ENCODE data around the gene JUNB. TPM values are rescaled to one million over a fixed set of nuclear protein-coding genes. Genes with fewer than 3 reads are reported as not detected.

Gene JUNB
- total RNA-seq, 3 donors from 2014 or later = 170 to 191 (median 191) TPM

DNA sequence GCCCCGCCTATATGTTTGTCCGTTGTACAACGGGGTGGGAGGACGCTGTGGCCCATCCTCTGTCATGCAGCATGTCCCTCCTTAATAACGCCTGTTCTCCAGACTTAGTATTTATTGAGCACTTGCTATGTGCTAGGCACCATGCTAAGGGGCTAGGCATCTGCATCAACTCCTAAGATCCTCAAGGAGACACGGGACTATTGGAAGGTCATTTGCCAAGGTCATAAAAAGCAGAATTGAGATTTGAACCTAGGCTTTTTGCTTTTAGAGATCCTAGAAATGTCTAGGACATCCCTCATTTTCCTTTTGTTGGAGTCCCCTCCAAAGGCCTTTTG is 45.2 kb downstream of the JUNB start:
- intact Hi-C loops (cut with DNase I, micrococcal nuclease) = no loop called here
- DNase-seq = no peak
- Histone ChIP-seq H3K4me3 (no peak overlapping the region), H3K4me1 (ENCODE audit: low read depth) (peaks cover 16% of the 10 kb centered on the region), H3K36me3 (ENCODE audit: low read depth) (no peaks in the 10 kb centered on the region), H3K9me3 (no peaks in the 10 kb centered on the region)
- no peak for ATAC-seq
- TF ChIP-seq, protein P1, sequence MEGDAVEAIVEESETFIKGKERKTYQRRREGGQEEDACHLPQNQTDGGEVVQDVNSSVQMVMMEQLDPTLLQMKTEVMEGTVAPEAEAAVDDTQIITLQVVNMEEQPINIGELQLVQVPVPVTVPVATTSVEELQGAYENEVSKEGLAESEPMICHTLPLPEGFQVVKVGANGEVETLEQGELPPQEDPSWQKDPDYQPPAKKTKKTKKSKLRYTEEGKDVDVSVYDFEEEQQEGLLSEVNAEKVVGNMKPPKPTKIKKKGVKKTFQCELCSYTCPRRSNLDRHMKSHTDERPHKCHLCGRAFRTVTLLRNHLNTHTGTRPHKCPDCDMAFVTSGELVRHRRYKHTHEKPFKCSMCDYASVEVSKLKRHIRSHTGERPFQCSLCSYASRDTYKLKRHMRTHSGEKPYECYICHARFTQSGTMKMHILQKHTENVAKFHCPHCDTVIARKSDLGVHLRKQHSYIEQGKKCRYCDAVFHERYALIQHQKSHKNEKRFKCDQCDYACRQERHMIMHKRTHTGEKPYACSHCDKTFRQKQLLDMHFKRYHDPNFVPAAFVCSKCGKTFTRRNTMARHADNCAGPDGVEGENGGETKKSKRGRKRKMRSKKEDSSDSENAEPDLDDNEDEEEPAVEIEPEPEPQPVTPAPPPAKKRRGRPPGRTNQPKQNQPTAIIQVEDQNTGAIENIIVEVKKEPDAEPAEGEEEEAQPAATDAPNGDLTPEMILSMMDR (IDR thresholded peaks at IDR 0.05) = no peak

DNA sequence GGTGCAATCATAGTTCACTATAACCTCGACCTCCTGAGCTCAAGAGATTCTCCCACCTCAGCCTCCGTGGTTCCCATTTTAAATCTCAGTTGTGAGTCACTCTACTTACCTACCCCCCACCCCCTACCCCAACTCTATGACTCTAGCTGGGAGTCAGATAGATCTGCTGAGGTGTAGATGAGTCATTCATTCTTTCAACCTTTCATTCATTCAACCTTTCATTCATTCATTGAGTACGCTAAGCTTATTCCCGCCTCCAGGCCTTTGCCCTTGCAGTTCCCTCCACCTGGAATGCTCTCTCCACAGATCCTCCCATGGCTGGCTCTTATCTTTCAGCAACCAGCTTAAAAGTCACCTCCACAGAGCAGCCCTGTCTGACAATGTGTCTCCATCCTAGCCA is 45.9 kb downstream of the JUNB start:
- intact Hi-C loops (cut with DNase I, micrococcal nuclease) = no loop called here
- Histone ChIP-seq H3K36me3 (ENCODE audit: low read depth) (no peaks in the 10 kb centered on the region), H3K4me1 (ENCODE audit: low read depth) (peaks cover 16% of the 10 kb centered on the region), H3K9me3 (no peaks in the 10 kb centered on the region), H3K4me3 (no peak overlapping the region)
- TF ChIP-seq, protein P1 (IDR thresholded peaks at IDR 0.05) = no peak
- ATAC-seq (no peak), DNase-seq (no peak)

DNA sequence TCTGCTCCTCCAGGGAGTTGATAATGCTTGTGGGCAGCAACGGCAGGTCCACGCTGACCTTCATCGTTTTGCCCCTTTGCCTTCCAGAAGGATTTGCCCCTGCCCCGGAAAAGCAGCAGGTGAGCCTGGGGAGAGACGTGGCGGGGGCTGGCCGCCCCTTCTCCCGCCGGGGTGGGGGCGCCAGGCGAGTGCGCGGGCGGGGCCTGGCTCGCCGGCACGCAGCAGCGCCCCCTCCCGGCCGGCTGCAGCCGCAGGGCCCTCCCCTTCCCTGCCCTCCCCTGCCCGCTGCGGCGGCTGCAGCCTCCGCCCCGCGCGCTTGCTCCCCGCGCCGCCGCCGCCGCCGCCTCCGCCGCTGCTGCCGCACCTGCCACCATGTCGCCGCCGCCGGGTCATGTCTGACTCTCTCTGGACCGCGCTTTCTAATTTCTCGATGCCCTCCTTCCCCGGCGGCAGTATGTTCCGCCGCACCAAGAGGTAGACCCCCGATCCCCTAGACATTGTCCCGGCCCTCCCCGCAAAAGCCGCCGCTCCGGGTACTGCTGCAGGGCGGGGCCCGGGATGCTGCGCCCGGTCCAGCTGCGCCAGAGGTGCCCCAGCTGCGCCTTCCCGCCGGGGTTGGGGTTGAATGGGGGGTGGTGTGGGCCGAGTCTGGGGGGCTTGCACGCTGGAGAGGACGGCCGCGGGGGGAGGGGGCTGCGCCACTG is 47.0 kb downstream of the JUNB start, which contains the start of gene MAST1:
MAST1 (plus strand) TSS at position 334 of the 704 bp plus-strand sequence; CDS start at position 392, 58 bp downstream.
- peak; percentile 51 to 68 (median 52) for DNase-seq
- H3K4me1 ChIP-seq (ENCODE audit: low read depth) = peaks cover 13% of the 10 kb centered on the region

DNA sequence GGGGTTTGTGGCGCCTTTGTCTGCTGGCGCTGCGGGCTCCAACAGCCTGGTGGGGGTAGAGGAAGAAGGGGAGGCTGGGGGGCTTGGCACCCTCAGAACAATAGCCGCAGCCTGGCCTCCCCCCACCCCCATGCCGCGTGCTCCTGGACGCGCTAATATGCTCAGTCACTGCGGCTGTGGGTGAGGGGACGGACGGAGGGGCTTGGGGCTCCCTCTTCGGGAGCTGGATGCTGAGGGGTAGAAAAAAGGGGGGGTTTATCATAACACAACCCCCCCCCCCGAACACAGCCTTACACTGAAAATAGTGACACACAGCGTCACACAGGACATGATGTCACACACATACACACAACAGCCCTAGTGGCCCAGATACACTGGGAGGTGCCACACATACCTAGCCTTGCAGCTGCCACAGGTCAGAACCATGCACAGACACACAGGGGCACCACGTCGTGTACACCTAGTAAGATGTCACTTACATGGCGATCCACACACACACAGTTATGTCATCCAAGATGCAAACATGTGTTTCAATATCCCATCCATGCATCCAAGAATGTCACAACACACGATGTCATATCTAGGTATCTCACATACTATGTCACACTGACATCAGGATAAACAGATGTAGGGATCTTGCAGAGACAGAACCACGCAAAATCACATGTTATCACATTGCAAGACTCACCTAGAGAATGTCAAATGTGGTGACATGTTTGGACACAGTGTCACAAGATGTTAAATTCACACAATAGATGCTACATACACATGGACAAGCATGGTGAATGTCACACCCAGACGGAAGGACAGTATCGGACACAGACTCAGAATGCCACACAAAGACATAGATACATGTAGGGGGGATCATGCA is 47.8 kb downstream of the JUNB start:
- Histone ChIP-seq H3K4me3 (no peak overlapping the region), H3K9me3 (no peaks in the 10 kb centered on the region), H3K4me1 (ENCODE audit: low read depth) (peaks cover 10% of the 10 kb centered on the region), H3K36me3 (ENCODE audit: low read depth) (no peaks in the 10 kb centered on the region)
- ATAC-seq (no peak), DNase-seq (peak in 1 of 3 donors; percentile 47)
- intact Hi-C loops (cut with DNase I, micrococcal nuclease) = no loop called here
- TF ChIP-seq, protein P1 (IDR thresholded peaks at IDR 0.05) = no peak

More for the DNA sequence above, 47.0 kb downstream of the JUNB start, which contains the start of gene MAST1:
- TF ChIP-seq, protein P1 (IDR thresholded peaks at IDR 0.05) = peak; percentile 46
- intact Hi-C loops (cut with DNase I, micrococcal nuclease) = no loop called here
- ATAC-seq = peak; percentile 79
- Histone ChIP-seq H3K4me3 (no peak within 1 kb of the TSS), H3K36me3 (ENCODE audit: low read depth) (no peaks in the 10 kb centered on the region), H3K9me3 (no peaks in the 10 kb centered on the region)

DNA sequence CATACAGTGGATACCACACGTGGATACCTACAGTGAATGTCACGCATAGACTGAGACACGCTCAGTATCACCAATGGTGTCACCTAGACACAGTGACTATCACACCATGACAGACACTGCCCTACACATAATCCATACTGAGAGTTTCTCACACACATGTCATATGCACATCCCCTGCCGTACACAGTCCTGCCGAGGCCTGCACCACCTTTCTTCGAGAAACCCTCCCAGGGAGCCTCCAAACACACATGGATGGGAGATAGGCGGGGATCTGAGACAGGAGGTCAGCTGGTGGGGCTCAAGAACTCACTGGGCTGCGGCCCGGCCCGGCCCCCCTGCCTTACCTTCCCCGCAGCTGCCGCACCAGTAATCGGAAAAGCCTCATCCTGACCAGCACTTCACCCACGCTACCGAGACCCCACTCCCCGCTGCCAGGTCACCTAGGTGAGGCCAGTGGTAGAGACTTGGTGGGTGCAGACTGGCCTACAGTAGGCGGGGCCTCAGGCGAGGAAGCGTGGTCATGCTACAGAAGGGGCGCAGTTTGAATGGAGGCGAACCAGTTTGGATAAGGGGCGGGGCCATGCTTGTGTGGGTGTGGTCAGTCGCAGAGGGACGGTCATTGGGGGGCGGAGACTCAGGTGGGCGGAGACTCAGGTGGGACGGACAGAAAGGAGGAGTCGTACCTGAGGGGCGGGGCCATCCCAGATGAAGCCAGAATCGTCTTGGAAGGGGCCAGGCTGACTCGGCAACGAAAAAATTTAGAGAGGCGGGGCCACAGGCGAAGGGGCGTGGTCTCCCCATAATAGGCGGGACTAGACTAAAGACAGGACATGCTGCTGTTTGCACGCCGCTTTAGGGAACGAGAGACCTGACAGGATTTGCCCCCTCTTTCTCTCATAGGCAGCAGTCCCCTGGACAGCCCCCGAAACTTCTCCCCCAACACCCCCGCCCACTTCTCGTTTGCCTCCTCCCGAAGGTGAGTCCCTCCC is 49.1 kb downstream of the JUNB start:
- H3K36me3 ChIP-seq (ENCODE audit: low read depth) = no peaks in the 10 kb centered on the region
- peaks cover 10% of the 10 kb centered on the region for H3K4me1 ChIP-seq (ENCODE audit: low read depth)
- H3K4me3 ChIP-seq = no peak overlapping the region
- TF ChIP-seq, protein P1 (IDR thresholded peaks at IDR 0.05) = no peak
- DNase-seq (peak; percentile 83 to 89 (median 87)), ATAC-seq (peak; percentile 92)
- intact Hi-C loops (cut with DNase I, micrococcal nuclease) = no loop called here
- H3K9me3 ChIP-seq = no peaks in the 10 kb centered on the region
